NOMO-1 treated with DMSO at 0.1 percent for 48 hours (cell line): Measurements from ENCODE around the gene ASB6.
A peak's percentile ranks its signal among the peaks of the same experiment; 100 is the strongest.

Source experiments
- DNase-seq: peaks from one replicate; lab custom pipeline; 2025; ENCODE audit not compliant: unreplicated experiment; lab: John Stamatoyannopoulos, UW

Gene ASB6, protein sequence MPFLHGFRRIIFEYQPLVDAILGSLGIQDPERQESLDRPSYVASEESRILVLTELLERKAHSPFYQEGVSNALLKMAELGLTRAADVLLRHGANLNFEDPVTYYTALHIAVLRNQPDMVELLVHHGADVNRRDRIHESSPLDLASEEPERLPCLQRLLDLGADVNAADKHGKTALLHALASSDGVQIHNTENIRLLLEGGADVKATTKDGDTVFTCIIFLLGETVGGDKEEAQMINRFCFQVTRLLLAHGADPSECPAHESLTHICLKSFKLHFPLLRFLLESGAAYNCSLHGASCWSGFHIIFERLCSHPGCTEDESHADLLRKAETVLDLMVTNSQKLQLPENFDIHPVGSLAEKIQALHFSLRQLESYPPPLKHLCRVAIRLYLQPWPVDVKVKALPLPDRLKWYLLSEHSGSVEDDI

GRCh38 chr9:129641750-129642585, at the start of gene ASB6:
Gene ASB6, minus strand, starts transcription at chr9:129642151. Its CDS starts 152 bp downstream, at chr9:129641999.
- DNase-seq: peak; percentile 96

- no peak for DNase-seq
Measured at GRCh38 chr9:129688285-129689043, 46.5 kb upstream of the ASB6 start.

DNA sequence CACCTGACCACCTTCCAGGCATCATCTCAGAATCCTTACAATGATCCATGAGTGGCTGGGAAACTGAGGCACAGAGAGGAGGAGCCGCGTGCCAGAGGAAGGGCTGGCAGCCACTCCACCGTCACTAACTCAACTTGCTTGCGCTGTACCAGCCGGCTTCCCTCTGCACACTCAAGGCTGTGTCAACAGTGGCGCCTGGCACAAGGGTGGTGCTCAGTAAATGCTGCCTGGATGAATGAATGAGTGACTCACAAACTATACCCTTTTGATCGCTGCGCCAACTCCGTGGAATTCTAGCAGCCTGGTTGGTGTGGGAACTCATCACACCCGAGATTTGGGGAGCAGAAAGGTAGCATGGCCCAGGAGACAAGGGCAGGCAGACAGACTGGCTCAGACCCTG, 45.4 kb upstream of the ASB6 start:
- DNase-seq: no peak

- no peak for DNase-seq
Measured at GRCh38 chr9:129686736-129687135, 44.8 kb upstream of the ASB6 start.

GRCh38 chr9:129685933-129686259, 43.9 kb upstream of the ASB6 start:
- DNase-seq: no peak

DNA sequence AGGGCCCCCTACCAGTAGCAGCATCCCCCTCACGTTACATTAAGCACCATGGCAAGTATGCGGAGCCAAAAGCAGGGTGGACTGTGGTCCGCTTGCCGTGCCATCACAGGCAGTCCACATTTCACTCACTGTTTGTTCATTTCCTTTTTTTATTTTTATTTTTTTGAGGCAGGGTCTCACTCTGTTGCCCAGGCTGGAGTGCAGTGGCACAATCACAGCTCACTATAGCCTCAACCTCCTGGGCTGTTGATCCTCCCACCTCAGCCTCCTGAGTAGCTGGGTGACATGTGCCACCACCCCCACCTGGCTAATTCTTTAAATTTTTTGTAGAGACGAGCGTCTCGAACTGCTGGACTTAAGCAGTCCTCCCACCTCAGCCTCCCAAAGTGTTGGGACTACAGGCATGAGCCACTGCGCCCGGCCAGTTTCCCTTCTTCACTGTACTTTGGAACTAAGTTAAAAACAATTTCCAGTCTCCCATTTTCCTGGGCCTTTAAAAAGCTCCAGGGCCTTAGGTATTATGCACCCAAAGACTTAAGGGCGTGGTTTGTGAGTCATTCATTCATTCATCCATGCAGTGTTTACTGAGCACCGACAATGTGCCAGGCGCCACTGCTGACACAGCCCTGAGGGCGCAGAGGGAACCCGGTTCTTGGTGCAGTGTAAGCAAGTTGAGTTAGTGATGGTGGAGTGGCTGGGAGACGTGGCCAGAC, 43.4 kb upstream of the ASB6 start:
- no peak for DNase-seq

DNA sequence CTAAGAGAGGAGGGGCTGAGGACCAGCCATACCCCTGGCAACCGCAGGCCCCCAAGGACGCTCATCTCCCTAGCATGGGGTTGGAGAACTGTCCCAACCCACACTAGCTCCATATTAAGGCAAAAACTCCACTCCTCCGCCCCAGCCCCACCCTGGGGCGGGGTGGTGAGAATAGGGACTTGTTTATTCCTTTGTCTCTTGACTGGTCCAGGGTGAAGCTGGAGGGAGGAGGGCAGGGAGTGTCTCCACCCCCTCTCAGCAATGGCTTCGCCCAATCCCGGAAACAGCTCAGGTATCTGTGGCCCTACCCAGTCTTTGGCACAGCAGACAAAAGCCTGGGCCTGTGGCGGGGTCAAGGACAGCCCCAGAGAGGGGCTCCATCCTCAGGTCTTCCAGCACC, 40.4 kb upstream of the ASB6 start:
- no peak for DNase-seq

- no peak for DNase-seq
Measured at GRCh38 chr9:129681924-129682323, 40.0 kb upstream of the ASB6 start.

- no peak for DNase-seq
Measured at GRCh38 chr9:129679537-129679936, 37.6 kb upstream of the ASB6 start.

- no peak for DNase-seq
Measured at GRCh38 chr9:129678844-129679243, 36.9 kb upstream of the ASB6 start.

DNA sequence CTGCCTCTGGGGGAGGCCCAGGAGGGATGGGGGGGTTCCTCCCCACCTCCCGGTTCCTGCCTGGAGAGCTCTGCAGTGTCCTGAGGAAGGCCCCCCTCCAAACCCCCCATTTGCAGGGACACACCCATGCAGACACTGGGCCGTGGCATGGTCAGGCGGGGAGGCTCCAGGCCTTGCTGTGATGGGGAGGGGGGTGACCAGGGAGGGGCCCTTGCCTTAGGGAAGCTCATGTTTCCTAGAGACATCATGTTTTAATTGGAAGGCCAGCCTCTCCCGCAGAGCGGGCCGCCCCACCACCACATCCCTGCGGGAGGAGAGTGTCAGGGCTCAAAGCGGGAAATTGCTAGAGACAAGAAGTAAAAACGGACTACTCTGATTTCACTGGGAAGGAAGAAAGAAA, 35.5 kb upstream of the ASB6 start:
- no peak for DNase-seq

GRCh38 chr9:129676975-129677374, 35.0 kb upstream of the ASB6 start:
- no peak for DNase-seq

DNA sequence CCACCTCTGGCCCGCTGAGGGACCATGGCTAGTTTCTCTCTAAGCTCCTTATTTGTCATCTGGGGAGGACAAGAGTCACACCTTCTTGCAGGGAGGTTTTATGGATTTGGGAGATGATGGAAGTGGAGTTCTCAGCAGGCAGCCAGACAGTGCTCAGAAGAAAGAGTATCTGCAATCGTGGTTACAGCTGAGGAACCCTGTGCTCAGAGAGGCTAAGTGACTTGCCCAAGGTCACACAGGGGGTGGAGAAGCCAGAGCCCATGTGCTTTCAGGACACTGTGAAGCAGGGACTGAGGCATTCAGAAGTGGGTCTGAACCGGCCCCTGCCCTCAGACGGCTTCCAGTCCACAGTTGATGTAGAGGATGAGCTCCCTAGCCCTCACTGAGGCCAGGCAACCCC, 34.3 kb upstream of the ASB6 start:
- DNase-seq: no peak

DNA sequence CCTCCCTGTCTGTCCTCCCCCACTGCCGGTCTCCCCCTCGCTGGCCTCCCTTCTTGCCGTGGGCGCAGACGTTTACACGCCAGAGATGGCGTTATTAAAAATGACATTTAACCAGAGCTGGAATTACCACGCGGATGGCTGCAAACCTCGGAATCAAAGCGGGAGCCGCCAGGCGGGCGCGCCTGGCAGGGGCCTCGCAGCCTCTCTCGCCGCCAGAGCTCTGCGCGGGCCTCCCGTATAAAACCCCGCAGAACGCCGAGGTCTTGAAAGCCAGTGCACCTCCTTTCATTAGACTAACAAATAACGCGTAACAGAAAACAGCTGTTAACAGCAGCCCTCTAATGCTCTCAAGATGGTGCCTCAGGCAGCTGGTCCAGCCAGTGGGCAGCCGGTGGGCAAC, 33.7 kb upstream of the ASB6 start:
- no peak for DNase-seq

GRCh38 chr9:129674229-129674628, 32.3 kb upstream of the ASB6 start:
- no peak for DNase-seq

- no peak for DNase-seq
Measured at GRCh38 chr9:129673602-129674001, 31.7 kb upstream of the ASB6 start.

- DNase-seq: no peak
Measured at GRCh38 chr9:129672702-129673101, 30.8 kb upstream of the ASB6 start.

DNA sequence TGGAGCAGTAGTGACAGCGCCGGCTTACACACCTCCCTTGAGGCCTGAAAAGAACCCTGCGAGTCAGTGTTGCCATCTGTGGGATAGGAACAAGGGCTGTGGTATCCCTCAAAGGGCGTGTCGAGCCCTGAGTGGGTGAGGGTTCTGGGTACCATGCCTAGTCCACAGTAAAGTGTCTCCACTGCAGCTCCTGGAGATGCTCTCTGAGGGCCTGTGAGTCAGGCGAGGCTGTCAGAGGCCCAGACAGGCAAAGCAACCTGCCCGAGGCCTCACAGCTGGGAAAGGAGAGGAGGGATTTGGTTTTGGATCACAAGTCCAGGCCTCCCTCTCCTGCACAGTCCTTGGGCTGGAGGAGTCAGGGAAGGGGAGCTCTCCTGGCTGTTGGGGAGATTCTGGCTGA, 29.6 kb upstream of the ASB6 start:
- no peak for DNase-seq

DNA sequence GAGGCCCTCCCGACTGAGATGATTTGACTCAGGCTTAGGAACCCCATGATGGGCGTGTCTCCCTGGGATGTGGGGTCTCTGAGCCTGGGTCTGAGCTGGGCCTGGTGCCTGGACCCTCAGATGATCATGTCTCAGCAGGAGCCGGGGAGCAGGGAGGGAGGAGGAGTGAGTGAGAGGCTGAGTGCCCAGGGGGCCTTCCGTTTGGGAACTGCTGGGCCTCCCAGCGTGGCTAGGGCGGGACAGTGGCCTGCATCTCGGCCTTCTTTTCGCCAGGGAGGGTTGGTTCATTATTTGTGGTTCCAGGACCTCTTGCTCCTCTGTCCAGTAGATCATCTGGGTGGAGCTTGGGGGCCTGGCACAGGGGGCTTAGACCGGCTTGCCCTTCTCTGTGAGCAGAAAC, 29.1 kb upstream of the ASB6 start:
- DNase-seq: no peak

DNA sequence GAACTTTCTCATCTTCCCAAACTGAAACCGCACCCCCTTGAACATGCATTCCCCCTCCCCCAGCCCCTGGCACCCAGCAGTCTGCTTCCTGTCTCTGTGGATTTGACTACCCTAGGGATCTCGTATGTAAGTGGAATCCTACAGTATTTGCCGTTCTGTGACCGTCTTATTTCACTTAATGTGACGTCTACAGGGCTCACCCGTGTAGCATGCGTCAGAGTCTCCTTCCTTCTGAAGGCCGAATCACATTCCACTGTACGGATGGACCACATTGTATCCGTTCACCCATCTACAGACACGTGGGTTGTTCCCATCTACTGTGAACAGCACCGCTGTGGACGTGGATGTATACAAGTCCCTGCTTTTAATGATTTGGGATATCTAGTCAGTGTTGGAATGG, 28.0 kb upstream of the ASB6 start:
- DNase-seq: no peak

DNA sequence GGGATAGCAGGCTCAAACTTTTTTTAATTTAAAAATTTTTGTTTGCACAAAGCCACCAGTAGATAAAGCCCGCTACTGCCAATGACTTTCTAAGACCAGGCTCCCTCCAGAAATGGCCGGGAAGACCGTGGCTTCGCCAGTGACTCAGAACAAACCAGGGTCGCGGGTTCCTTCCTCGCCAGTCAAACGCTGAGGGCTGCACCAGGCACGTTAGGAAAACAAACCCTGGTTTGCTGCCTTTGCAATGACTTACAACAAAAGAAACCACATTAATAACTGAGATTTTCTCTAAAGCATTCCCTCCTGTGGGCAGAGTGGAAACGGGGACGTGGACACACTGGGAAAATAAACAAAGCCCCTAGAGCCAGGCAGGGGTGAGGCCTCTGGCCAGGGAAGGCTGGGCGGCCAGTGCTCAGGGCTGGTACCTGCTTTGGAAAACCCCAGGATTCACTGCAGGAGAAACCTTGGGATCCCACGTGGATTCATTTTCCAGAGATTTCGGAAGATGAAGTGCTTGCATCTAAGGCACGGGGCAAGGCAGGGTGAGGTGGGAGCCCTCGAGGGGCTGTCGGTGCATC, 27.3 kb upstream of the ASB6 start:
- DNase-seq: no peak
